ENCODE results near the gene KIF16B. TPM values are rescaled to one million over a fixed set of nuclear protein-coding genes. Genes with fewer than 3 reads are reported as not detected.

The KIF16B gene
- total and polyA plus RNA-seq, 2 of the 8 experiments (the other 6 are each of a cell fraction or from before 2014, with no cell fraction given): 3.0 to 9.2 TPM

GRCh38 chr20:16295534-16295933, 277.7 kb downstream of the KIF16B start:
- H4K8ac ChIP-seq (ENCODE audit: extremely low read depth, insufficient read depth, low read length): no peak overlapping the region
- H3K4ac ChIP-seq (replicated peaks; ENCODE audit: insufficient read length, low read depth, low read length): no peak overlapping the region
- no peaks in the 10 kb centered on the region for H3K79me1 ChIP-seq (ENCODE audit: low read depth, low read length)
- H4K20me1 ChIP-seq (replicated peaks in 1 of 2; ENCODE audit: control insufficient read depth in 1 of 2, insufficient read depth in 2 of 2, low read length in 2 of 2): no peaks in the 10 kb centered on the region
- DNase-seq (ENCODE audit: low read depth in 1 of 2, low spot score in 2 of 2): no peak
- H2BK5ac ChIP-seq (ENCODE audit: low read depth, low read length): no peak overlapping the region
- FAIRE-seq: no peak
- H3K23me2 ChIP-seq (ENCODE audit: low read depth, low read length): no peaks in the 10 kb centered on the region
- H3K4me3 ChIP-seq (ENCODE audit: extremely low read depth in 1 of 4, insufficient read depth in 2 of 4, low read depth in 3 of 4, low read length in 4 of 4): no peak overlapping the region
- H2BK12ac ChIP-seq (ENCODE audit: low read depth, low read length): no peak overlapping the region
- H4K91ac ChIP-seq (replicated peaks; ENCODE audit: insufficient read length, low read length): no peak overlapping the region
- H4K5ac ChIP-seq (ENCODE audit: insufficient read length, low read depth, low read length): no peak overlapping the region
- H3K79me2 ChIP-seq (ENCODE audit: control insufficient read depth in 1 of 2, insufficient read depth in 2 of 2, low read length in 2 of 2): no peaks in the 10 kb centered on the region
- peaks cover 0 to under 1% (median 0%) of the 10 kb centered on the region in 4 experiments; a peak in 1 of 7 replicates for H3K4me1 ChIP-seq (replicated peaks in 1 of 4; ENCODE audit: control insufficient read depth in 3 of 4, insufficient read depth in 4 of 4, low read length in 3 of 4)
- no peak overlapping the region for H3K4me2 ChIP-seq (ENCODE audit: insufficient read depth in 1 of 2, low read depth in 2 of 2, low read length in 2 of 2)
- H2AFZ ChIP-seq (ENCODE audit: low read length): no peak overlapping the region
- no peaks in the 10 kb centered on the region for H3K36me3 ChIP-seq (ENCODE audit: control insufficient read depth in 2 of 4, insufficient read depth in 4 of 4, low read length in 3 of 4)
- H2BK120ac ChIP-seq (replicated peaks; ENCODE audit: low read depth, low read length): no peak overlapping the region
- no peak overlapping the region for H3K23ac ChIP-seq (ENCODE audit: insufficient read length)
- POLR2A ChIA-PET (ENCODE audit: partially characterized antibody): no interaction called here
- no peak overlapping the region for H2BK15ac ChIP-seq (ENCODE audit: low read length)
- no peak overlapping the region for H3K9ac ChIP-seq (replicated peaks in 1 of 4; ENCODE audit: extremely low read depth in 1 of 4, low read depth in 3 of 4, low read length in 3 of 4)
- no peak overlapping the region for H3K18ac ChIP-seq (ENCODE audit: extremely low read depth, low read length)
- no peaks in the 10 kb centered on the region for H3K27me3 ChIP-seq (replicated peaks in 1 of 4; ENCODE audit: control insufficient read depth in 3 of 4, extremely low read depth in 1 of 4, insufficient read depth in 3 of 4, low read length in 3 of 4)
- no peak overlapping the region for H3K27ac ChIP-seq (ENCODE audit: low read depth, low read length)
- CTCF ChIA-PET (ENCODE audit: partially characterized antibody): interaction anchor here (0.9 to 1.6 kb wide), 3 partner anchors 11 to 21 kb away, joined by 3 to 6 read pairs (median 4); no protein-coding TSS in a partner anchor
- 90% methylated on average over 5 of the region's 5 CpGs; no CpG with 5 or more reads in 1 of the 2 experiments for WGBS, 2 experiments (ENCODE audit: extremely low coverage in 1 of 2, insufficient coverage in 1 of 2, insufficient read length in 1 of 2, insufficient replicate concordance in 2 of 2, low coverage in 1 of 2, low lambda C conversion rate in 2 of 2, missing lambda C conversion rate in 1 of 2)
- H3K9me3 ChIP-seq (ENCODE audit: insufficient read depth in 2 of 2, low read depth in 1 of 2, low read length in 1 of 2): no peaks in the 10 kb centered on the region
- no peak overlapping the region for H2BK20ac ChIP-seq (ENCODE audit: low read length)
- no peak overlapping the region for H3K14ac ChIP-seq (ENCODE audit: insufficient read length)
- no peak overlapping the region for H2AK5ac ChIP-seq (ENCODE audit: low read depth, low read length)
- no peak for TF ChIP-seq CBX5 (IDR thresholded peaks at IDR 0.05; ENCODE audit: low read depth, low read length)
- no peak for TF ChIP-seq SP4 (IDR thresholded peaks at IDR 0.05; ENCODE audit: low read length)
- TF ChIP-seq CTBP2 (IDR thresholded peaks at IDR 0.05; ENCODE audit: borderline replicate concordance, insufficient read depth, insufficient read length, low read length): no peak
- no peak for TF ChIP-seq TEAD4 (IDR thresholded peaks at IDR 0.05; ENCODE audit: low read depth, low read length)
- no peak for TF ChIP-seq SP2 (IDR thresholded peaks at IDR 0.05; ENCODE audit: low read length)
- no peak for TF ChIP-seq CHD2 (IDR thresholded peaks at IDR 0.05; ENCODE audit: low read length)
- TF ChIP-seq JUN (IDR thresholded peaks at IDR 0.05; ENCODE audit: low read depth, low read length): no peak
- no peak for TF ChIP-seq RXRA (IDR thresholded peaks at IDR 0.05; ENCODE audit: insufficient read depth, low read depth, low read length)
- TF ChIP-seq E2F6 (IDR thresholded peaks at IDR 0.05): no peak
- no peak for TF ChIP-seq KDM1A (IDR thresholded peaks at IDR 0.05; ENCODE audit: borderline replicate concordance, low read length)
- TF ChIP-seq PHF8 (conservative IDR thresholded peaks at IDR 0.05; ENCODE audit: low read depth, low read length): no peak
- H3K56ac ChIP-seq (replicated peaks; ENCODE audit: insufficient read length, low read depth, low read length): no peak overlapping the region

Measured in H1 (cell line).